HG03378 (cell line): ENCODE results near the gene SCN9A.
"Not testable (repeated sequence)": the region's sequence is repeated elsewhere in the genome, so short reads cannot be mapped to it uniquely, and the experiment has no call there.

Source experiments
- ATAC-seq: cut with Tn5 transposase; IDR thresholded peaks from one replicate; pipeline ENCODE4 v1.9.1; 2021; ENCODE audit warnings: mild to moderate bottlenecking, moderate library complexity; ENCODE audit not compliant: unreplicated experiment

The SCN9A gene

GRCh38 chr2:166256896-166257295 lies 118.8 kb downstream of the SCN9A start:
- no peak for ATAC-seq

GRCh38 chr2:166249318-166249717 lies 126.4 kb downstream of the SCN9A start:
- ATAC-seq = no peak

- no peak for ATAC-seq
These were observed 128.8 kb downstream of the SCN9A start for GRCh38 chr2:166246901-166247300.

GRCh38 chr2:166242309-166242708 lies 133.4 kb downstream of the SCN9A start:
- no peak for ATAC-seq

GRCh38 chr2:166240387-166241313 lies 135.1 kb downstream of the SCN9A start:
- no peak for ATAC-seq

GRCh38 chr2:166239548-166239947 lies 136.2 kb downstream of the SCN9A start:
- no peak for ATAC-seq

- ATAC-seq = no peak
These were observed 137.6 kb downstream of the SCN9A start for GRCh38 chr2:166238176-166238575.

GRCh38 chr2:166234112-166234846 lies 141.5 kb downstream of the SCN9A start:
- no peak for ATAC-seq

GRCh38 chr2:166233244-166233643 lies 142.5 kb downstream of the SCN9A start:
- ATAC-seq = no peak

- no peak for ATAC-seq
These were observed 145.0 kb downstream of the SCN9A start for GRCh38 chr2:166230724-166231070.

- no peak for ATAC-seq
These were observed 145.6 kb downstream of the SCN9A start for GRCh38 chr2:166230024-166230723.

GRCh38 chr2:166229678-166230023 lies 146.1 kb downstream of the SCN9A start:
- ATAC-seq = no peak

GRCh38 chr2:166224197-166224596 lies 151.5 kb downstream of the SCN9A start:
- no peak for ATAC-seq

GRCh38 chr2:166223298-166223697 lies 152.4 kb downstream of the SCN9A start:
- no peak for ATAC-seq

GRCh38 chr2:166211079-166211478 lies 164.7 kb downstream of the SCN9A start:
- ATAC-seq = no peak

- ATAC-seq = not testable (repeated sequence)
These were observed 165.8 kb downstream of the SCN9A start for GRCh38 chr2:166209944-166210343.

GRCh38 chr2:166209367-166209766 lies 166.4 kb downstream of the SCN9A start:
- not testable (repeated sequence) for ATAC-seq

- ATAC-seq = not testable (repeated sequence)
These were observed 169.6 kb downstream of the SCN9A start for GRCh38 chr2:166206153-166206552.

- ATAC-seq = no peak
These were observed 173.0 kb downstream of the SCN9A start for GRCh38 chr2:166202778-166203177.

GRCh38 chr2:166197446-166197845 lies 178.3 kb downstream of the SCN9A start:
- no peak for ATAC-seq

GRCh38 chr2:166193407-166193806 lies 182.3 kb downstream of the SCN9A start:
- no peak for ATAC-seq

GRCh38 chr2:166188084-166188483 lies 187.7 kb downstream of the SCN9A start:
- no peak for ATAC-seq
